Mammary epithelial cell (primary cell): Measurements from ENCODE around the gene LARGE1.

Source experiments
- CTCF ChIP-seq, 2 donors: IDR thresholded peaks in 1 of 2; conservative IDR thresholded peaks in 1 of 2; 2 replicates each; pipeline ENCODE4 v1.5.1; 2011 to 2012; ENCODE audit warnings: inconsistent platforms in 2 of 2, low read length in 2 of 2, mild to moderate bottlenecking in 2 of 2, control low read depth in 1 of 2, low read depth in 1 of 2; ENCODE audit not compliant: insufficient read depth in 1 of 2; ENCODE audit errors: extremely low read depth in 1 of 2
- EZH2 ChIP-seq: IDR thresholded peaks from 2 replicates; pipeline ENCODE4 v1.6.1; 2012; ENCODE audit warnings: low read length, inconsistent platforms, borderline replicate concordance

GRCh38 chr22:33807470-33807869 is 112.8 kb downstream of the LARGE1 start:
- TF ChIP-seq CTCF (conservative IDR thresholded peaks at IDR 0.05 in 1 of 2, IDR thresholded peaks at IDR 0.05 in 1 of 2; ENCODE audit: extremely low read depth in 1 of 2, insufficient read depth in 1 of 2, low read depth in 1 of 2, low read length in 2 of 2) (no peak), EZH2 (no peak)
